Neural progenitor cell (in vitro differentiated cells): ENCODE data around the gene ZNF630.

Source experiments
- CTCF ChIP-seq: fragments of 200-600 bp; sonication (generic); IDR thresholded peaks from 2 replicates; pipeline ENCODE4 v1.5.1; 2017; ENCODE audit warnings: antibody characterized with exemption, mild to moderate bottlenecking
- EZH2phosphoT487 ChIP-seq: fragments of 200-600 bp; sonication (generic); IDR thresholded peaks from 2 replicates; pipeline ENCODE4 v1.6.1; 2017; ENCODE audit warnings: antibody characterized with exemption

DNA sequence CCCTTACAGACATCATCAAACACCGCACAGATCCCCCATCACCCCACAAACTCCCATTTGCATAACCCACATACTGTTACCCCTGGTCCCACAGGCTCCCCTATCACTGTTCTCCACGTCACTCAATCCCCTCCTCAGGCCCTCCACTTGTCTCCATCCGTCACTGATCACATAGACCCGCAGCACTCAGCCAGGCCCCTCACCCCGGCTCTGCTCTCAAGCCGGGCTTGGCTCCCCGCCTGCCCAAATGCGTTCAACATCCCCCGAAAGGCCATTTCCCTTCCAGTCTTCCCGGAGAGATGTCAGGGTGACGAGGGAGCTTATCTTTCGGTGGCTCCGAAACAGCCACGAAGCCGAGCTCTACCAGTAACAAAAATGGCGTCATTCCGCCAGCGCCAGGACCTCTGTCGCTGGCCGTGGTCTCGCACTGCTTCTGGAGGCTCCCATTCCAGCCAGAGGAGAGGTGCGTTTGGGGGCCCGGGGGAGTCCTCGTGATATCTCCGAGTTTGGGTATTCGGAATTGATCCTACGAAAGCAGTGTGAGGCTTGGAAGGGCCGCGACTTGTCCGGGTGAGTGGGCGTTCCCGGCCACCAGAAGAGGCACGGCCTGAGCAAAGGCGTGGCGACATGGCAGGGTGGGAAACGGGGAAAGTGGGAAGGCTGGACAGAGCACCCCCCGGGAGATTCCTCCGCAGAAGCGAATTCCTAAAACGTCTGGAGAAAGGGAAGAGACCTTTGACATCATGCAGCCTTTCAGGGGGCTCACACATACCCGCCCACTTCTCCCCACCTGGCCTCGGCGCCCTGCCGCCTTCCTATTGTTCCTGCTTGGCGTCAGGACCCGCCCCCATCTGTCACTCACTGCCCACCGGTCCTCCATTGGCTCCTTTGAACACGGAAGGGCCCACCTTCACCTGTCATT, at the start of gene ZNF630:
- TF ChIP-seq CTCF = no peak
- TF ChIP-seq EZH2phosphoT487 = no peak
